Measurements from ENCODE around the gene ZNF777.

Gene ZNF777

DNA sequence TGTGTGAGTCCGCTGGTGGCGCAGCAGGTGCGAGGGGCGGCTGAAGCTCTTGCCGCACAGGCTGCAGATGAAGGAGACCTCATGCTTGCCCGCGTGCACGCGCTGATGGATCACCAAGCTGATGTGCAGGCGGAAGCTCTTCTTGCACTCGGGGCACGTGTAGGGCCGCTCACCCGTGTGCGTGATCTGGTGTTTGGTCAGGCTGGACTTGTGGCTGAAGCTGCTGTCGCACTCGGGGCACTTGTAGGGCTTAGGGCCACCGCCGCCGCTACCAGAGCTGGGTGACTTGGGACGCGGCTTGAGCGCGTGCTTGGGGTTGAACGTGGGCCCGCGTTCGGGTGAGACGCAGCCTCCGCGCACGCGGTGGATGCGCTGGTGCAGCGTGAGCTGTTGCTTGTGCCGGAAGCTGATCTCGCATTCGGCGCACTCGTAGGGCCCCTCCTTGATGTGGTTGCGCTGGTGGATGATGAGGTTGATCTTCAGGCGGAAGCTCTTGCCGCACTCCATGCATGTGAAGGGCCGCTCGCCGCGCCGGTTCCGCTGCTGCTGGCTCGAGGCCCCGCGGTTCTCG, 28.7 kb downstream of the ZNF777 start:
- DNase-seq, result no peak
- in situ Hi-C loops (cut with HindIII; ENCODE audit: low pct_ligation_motif_present, low sequenced_read_pairs), result no loop called here
- peaks cover 20% of the 10 kb centered on the region for H3K36me3 ChIP-seq (replicated peaks)
- no peak overlapping the region for H3K27ac ChIP-seq
- TF ChIP-seq, protein P1, sequence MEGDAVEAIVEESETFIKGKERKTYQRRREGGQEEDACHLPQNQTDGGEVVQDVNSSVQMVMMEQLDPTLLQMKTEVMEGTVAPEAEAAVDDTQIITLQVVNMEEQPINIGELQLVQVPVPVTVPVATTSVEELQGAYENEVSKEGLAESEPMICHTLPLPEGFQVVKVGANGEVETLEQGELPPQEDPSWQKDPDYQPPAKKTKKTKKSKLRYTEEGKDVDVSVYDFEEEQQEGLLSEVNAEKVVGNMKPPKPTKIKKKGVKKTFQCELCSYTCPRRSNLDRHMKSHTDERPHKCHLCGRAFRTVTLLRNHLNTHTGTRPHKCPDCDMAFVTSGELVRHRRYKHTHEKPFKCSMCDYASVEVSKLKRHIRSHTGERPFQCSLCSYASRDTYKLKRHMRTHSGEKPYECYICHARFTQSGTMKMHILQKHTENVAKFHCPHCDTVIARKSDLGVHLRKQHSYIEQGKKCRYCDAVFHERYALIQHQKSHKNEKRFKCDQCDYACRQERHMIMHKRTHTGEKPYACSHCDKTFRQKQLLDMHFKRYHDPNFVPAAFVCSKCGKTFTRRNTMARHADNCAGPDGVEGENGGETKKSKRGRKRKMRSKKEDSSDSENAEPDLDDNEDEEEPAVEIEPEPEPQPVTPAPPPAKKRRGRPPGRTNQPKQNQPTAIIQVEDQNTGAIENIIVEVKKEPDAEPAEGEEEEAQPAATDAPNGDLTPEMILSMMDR (IDR thresholded peaks at IDR 0.05; ENCODE audit: low read depth, low read length, missing control alignments), result no peak
- H3K27me3 ChIP-seq (replicated peaks), result no peaks in the 10 kb centered on the region
- H3K4me3 ChIP-seq (ENCODE audit: low read depth, low read length), result no peak overlapping the region

DNA sequence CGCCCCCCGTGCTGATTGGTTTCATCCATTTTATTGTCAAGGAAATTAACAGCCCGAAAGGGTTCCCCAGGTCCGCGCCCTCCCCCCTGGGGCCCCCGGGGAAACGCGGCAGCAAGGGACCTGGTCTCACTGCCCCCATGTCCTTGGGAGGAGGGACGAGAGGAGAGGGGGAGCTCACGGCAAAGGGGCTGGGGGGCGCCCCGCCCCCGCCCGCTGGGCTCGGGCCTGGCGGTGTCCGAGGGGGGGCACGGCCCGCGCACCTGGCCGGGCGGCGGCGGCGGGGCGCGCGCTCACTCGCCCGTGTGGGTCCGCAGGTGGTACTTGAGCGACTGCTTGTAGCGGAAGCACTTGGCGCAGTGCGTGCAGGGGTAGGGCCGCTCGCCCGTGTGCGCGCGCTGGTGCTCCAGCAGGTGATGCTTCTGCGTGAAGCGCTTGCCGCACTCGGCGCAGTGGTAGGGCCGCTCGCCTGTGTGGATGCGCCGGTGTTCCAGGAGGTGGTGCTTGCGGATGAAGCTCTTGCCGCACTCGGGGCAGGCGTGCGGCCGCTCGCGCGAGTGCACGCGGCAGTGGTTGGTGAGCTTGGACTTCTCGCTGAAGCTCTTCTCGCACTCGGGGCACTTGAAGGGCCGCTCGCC, 29.3 kb downstream of the ZNF777 start:
- TF ChIP-seq, protein P1 (IDR thresholded peaks at IDR 0.05; ENCODE audit: low read depth, low read length, missing control alignments), result no peak
- H3K27me3 ChIP-seq (replicated peaks), result no peaks in the 10 kb centered on the region
- DNase-seq, result no peak
- H3K36me3 ChIP-seq (replicated peaks), result peaks cover 20% of the 10 kb centered on the region
- H3K27ac ChIP-seq, result no peak overlapping the region
- in situ Hi-C loops (cut with HindIII; ENCODE audit: low pct_ligation_motif_present, low sequenced_read_pairs), result no loop called here
- H3K4me3 ChIP-seq (ENCODE audit: low read depth, low read length), result no peak overlapping the region

DNA sequence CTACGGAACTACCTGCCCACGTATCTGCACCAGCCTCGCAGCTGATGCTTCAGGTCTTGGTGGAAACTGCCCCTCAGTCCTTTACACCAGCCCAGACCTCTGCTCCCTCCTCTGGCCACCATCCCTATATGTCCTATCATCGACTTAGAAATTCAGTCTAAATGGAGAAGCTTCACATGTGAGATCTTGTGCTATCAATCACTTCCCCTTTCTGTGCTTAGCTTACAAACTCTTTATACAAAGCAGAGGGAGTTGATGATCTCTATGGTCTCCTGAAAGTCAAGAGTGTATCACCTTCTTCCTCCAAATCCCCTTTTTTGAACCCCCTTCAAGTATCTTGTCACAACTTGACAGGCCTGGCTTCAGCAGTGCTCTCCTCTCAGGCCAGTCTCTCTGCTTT, 30.7 kb downstream of the ZNF777 start:
- no peaks in the 10 kb centered on the region for H3K27me3 ChIP-seq (replicated peaks)
- in situ Hi-C loops (cut with HindIII; ENCODE audit: low pct_ligation_motif_present, low sequenced_read_pairs), result no loop called here
- peaks cover 15% of the 10 kb centered on the region for H3K36me3 ChIP-seq (replicated peaks)
- H3K27ac ChIP-seq, result no peak overlapping the region
- DNase-seq, result no peak
- H3K4me3 ChIP-seq (ENCODE audit: low read depth, low read length), result no peak overlapping the region
- TF ChIP-seq, protein P1 (IDR thresholded peaks at IDR 0.05; ENCODE audit: low read depth, low read length, missing control alignments), result no peak

DNA sequence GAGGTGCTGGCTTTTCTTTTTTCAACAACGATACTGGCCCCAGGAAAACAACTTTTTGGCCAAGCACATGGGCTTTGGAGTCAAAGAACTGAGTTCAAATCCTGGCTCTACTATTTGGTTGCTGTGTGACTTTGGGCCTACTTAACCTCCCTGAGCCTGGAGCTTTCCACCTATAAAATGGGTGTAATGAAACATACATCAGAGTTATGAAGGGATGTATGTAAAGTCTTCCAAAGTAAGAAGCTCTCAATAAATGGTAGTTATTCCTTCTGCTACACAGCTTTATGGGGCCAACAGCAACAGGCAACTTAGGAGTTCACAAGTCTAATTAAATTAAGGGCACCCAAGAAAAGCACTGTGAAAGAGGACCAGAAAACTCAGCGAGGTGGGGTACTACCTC, 33.0 kb downstream of the ZNF777 start:
- Histone ChIP-seq H3K27me3 (replicated peaks) (no peaks in the 10 kb centered on the region), H3K36me3 (replicated peaks) (peaks cover 10% of the 10 kb centered on the region), H3K4me3 (ENCODE audit: low read depth, low read length) (no peak overlapping the region), H3K27ac (no peak overlapping the region)
- TF ChIP-seq, protein P1 (IDR thresholded peaks at IDR 0.05; ENCODE audit: low read depth, low read length, missing control alignments), result no peak
- in situ Hi-C loops (cut with HindIII; ENCODE audit: low pct_ligation_motif_present, low sequenced_read_pairs), result no loop called here
- no peak for DNase-seq

DNA sequence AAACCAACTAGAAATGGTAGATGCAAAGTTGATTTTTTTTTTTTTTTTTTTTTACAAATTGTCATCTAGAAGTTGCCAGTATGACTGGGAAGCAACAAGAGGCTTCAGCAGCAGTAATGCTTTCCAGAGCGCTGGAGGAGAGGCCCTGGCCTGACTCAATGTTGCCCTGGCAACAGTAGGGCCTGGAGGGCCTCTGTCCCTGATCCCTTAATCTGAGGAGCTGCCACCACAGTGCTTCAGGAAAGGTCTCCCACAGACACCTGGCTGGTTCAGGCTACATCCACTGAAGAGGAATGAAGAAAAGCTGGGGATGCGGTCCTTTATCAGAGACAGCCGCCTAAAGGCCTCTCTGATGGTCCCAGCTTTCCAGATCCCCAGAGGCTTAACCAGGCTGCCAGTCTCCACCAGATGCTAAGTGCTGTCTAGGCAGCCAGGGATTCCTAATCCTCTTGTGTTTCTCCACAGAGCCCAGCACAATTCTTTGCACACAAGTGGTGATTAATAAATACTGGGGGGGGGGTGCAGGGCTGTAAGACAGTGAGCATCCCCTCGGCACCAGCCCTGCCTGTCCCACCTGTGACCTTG, 33.7 kb downstream of the ZNF777 start:
- in situ Hi-C loops (cut with HindIII; ENCODE audit: low pct_ligation_motif_present, low sequenced_read_pairs), result no loop called here
- TF ChIP-seq, protein P1 (IDR thresholded peaks at IDR 0.05; ENCODE audit: low read depth, low read length, missing control alignments), result no peak
- no peak overlapping the region for H3K27ac ChIP-seq

More for the DNA sequence above, 33.7 kb downstream of the ZNF777 start:
- DNase-seq, result no peak
- H3K27me3 ChIP-seq (replicated peaks), result no peaks in the 10 kb centered on the region
- H3K4me3 ChIP-seq (ENCODE audit: low read depth, low read length), result no peak overlapping the region
- H3K36me3 ChIP-seq (replicated peaks), result peaks cover 6% of the 10 kb centered on the region

Measured in brain microvascular endothelial cell (primary cell).